ENCODE data around the gene KIAA0930. TPM values are rescaled to one million over a fixed set of nuclear protein-coding genes. Genes with fewer than 3 reads are reported as not detected.

Gene KIAA0930
- total RNA-seq, 1 experiment from 2014 or later: 87.7 TPM

DNA sequence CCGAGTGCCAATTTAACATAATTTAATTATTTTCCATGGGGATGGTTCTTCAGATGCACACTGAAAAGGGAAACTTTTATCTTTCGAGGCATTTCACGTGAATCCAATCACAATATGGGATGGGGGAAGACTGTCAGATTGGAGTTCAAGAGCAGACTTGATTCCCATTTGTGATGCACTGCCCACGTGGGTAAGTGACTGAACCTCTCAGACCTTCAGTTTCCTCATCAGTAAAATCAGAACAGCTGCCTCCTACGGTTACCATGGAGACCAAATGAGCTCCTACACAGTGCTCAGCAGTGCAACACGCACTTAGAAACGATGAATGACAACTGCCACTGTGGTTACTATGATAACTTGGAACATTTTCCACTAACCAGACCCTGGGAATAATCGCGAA lies 21.7 kb downstream of the KIAA0930 start:
- no peak for DNase-seq (ENCODE audit: low read depth)

DNA sequence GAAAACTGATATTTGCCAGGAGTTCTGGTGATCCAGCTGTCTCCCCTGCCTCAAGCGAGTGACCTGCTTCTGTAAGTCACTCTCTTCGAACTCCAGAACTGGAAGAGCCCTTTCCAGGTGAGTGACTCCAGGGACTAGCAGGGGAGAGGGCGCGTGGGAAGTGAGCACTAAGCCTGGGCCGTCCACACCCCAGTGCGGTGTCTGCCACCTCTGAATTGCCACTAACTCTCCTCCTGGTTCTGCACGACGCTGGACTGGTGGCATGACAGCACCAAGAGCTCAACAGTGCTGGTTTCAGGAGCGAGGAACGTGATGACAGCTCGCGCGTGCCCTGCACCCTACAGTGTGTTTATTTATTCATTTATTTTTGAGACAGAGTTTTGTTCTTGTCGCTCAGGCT lies 22.9 kb downstream of the KIAA0930 start:
- no peak for DNase-seq (ENCODE audit: low read depth)

DNA sequence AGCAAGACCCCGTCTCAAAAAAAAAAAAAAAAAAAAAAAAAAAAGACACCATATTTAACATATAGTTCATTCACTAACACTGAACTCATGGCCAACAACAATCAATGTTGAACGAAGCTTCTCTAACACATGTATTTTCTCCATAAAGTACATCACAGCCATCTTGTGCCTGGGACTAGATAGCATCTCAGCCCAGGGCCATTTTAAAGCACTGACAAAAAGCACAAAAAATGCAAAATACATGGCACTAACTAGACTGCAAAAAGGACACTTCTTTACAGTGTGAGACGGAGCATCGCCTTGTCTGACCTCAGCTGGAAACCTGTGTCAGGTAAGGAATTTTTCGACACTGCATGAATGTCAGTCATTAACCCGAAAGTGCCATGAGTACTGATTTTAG lies 23.3 kb downstream of the KIAA0930 start:
- DNase-seq (ENCODE audit: low read depth): no peak

DNA sequence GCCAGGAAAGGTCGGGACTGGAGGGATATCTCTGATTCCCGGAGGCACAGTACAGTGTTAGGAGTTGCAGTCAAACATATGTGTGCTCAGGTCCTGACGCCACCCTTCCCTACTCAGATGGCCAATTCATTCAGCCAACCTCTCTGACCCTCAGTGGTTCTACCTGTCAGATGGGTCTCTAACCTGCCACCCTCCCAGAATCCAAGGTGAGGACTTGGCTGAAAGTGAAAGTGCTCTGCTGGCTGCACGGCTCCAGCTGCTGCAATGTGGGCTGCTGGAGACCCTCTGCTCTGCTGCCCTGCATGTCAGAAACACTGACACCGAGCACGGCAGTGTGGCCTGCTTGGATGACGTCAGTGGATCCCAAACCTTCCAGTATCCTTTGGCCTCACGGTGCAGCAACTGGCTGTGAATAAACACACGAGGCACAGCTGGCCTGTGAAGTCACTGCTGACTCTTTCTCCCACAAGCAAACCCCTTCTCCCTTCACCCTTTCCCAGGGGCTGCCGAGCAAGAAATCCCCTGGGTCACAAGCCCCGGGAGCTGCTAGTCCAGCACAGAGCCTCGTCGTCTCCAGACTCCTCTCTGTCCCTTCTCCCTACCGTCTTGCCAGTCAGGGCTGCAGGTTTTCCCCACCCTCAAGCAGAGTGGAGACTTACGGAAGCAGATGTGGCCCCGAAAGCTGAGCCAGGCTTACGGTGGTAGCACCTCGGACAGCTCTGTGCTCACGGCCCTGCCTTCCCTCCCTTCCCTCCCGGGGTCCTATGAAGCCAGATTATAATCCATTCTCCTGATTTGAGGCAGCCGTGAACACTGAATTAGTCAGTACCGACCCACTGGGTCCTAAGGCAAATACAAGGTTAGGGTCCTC lies 24.3 kb downstream of the KIAA0930 start:
- DNase-seq (ENCODE audit: low read depth): no peak

DNA sequence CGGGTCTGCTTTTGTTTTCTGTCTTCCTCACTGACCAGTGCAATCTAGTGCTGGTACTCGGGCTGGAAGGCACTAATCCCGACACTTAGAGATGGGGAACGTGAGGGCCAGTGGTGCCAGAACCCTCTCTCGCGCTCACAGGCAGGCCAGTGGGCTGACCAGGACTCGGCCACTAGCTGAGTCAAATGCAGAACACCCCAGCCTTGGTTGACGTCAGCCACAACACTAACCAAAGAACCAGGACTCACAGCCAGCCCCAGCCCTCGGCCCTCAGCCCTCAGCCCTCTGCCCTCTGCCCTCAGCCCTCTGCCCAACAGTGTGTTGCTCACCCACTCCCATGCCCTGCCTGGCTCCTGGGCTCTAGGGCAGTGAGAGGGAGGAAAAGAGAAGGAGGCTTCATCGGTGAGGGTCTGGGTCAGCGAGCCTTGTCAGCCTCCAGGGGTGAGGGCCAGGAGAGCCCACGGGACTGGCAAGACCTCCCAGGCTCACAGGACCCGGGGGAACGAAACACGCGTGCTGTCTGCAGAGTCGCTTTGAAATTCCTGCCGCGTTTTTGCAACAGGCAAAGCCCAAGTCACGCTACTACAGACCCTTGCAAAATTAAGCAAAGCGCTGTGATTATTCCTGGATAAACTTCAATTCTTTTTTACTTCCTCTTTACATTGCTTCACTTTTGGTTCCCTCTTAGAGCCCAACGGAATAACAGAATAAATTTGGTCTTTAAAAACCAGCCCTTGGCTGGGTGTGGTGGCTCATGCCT lies 27.5 kb downstream of the KIAA0930 start:
- peak; percentile 54 for DNase-seq (ENCODE audit: low read depth)

DNA sequence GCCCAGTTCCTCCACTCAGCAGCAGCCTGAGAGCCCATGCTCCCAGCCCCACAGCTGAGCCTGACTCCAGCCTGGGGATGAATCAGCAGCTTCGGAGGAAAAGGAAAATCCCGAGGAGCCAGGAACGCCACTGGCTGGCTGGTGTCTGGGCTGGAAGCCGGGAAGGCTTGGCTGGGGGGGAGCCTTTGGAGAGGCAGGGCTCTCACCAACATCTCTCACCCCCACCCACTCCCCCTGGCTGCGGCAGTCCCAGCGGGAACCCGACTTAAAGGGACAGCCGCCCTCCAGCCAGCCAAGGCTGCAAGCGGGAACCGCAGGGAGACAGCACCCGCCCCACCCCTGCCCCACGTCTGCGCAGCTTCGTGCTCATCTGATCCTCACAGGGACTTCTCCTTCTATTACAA lies 28.4 kb downstream of the KIAA0930 start:
- DNase-seq (ENCODE audit: low read depth): peak; percentile 95

DNA sequence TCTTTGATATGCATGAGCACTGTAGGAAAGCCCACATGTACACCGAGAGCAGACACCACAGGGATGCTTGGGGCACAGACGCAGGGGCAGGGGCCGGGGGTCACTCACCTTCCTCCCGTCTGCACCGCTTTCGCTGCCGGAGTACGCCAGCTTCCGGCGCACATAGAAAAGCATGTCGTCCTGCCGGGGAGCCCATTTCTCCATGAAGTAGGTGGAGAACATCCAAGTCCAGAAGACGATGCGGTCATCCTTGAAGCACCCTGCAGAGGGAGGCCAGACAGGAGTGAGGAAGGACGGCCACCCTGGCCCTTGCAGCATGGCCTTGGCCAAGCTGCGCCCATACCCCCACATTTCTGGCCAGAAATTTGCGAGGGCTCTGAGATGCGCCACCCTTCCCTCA lies 28.8 kb downstream of the KIAA0930 start:
- no peak for DNase-seq (ENCODE audit: low read depth)

DNA sequence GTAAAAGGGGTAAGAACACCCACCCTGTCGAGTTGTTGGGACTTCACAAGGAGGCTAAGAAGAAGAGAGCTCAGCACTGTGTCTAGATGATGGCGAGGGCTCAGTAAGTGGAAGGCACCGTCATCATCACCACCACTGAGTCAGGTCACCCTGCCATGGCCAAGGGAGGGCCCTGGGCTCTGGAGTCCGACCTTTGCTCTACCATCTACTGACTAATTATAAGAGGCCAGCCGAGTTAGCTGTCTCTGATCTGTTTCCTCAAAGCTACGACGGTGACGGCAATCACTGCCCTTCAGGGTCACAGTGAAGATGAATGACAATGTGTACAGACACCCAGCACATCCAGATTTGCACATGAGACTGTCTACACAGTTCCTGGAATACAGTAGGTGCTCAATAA lies 29.3 kb downstream of the KIAA0930 start:
- no peak for DNase-seq (ENCODE audit: low read depth)

DNA sequence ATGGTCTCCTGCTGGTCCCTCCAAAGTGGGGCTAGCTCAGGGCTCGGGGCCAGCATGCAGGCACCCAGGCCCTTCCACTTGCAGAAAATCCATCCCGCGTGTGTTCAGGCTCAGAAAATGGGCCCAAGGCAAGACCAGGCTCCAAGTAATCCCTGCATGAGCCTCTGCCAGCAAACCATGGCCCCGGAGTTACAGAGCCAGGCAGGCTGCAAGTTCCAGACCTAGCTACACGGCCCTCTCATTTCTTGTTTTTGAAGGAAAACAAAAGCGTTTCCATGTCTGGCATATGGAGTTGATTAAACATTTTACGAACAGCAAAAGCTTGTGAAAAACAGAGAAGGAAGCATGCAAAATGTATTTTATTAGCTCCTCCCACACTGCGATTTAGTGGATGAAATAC lies 29.7 kb downstream of the KIAA0930 start:
- DNase-seq (ENCODE audit: low read depth): no peak

DNA sequence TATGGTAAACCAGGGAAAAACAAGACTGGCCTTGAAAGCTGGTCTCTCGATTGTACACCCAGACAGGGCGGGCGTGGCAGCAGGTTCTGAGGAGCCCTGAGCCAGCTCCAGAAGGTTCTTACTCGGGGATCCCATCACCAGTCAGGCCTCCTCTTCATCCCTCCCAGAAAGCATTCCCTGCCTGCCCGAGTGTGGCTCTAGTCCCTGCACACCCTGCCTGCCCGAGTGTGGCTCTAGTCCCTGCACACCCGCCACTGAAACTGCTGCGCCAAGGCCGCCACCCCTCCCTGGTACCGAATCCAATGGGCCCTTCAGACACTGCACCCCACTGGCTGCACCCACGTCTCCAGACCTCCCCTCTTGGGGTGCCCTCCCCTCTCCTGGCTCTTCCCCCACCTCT lies 30.1 kb downstream of the KIAA0930 start:
- no peak for DNase-seq (ENCODE audit: low read depth)

DNA sequence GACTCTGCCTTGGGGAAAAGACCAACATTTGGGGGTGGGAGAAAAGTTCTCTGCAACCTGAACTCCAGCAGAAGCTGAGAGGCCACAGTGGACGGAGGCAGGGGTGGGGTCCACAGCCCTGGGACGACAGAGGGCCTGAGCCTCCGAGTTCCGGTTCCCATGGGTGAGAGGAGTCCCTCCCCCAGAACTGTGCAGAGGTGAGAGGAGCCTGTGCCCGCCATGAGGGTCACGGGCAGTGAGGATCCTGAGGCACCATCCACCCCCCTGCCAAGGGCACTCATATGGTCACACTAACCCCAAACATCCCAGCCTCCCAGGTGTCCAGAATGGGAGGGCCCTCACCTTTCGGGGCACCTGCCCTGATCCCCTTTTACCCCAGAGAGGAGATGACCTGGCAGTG lies 30.5 kb downstream of the KIAA0930 start:
- no peak for DNase-seq (ENCODE audit: low read depth)

DNA sequence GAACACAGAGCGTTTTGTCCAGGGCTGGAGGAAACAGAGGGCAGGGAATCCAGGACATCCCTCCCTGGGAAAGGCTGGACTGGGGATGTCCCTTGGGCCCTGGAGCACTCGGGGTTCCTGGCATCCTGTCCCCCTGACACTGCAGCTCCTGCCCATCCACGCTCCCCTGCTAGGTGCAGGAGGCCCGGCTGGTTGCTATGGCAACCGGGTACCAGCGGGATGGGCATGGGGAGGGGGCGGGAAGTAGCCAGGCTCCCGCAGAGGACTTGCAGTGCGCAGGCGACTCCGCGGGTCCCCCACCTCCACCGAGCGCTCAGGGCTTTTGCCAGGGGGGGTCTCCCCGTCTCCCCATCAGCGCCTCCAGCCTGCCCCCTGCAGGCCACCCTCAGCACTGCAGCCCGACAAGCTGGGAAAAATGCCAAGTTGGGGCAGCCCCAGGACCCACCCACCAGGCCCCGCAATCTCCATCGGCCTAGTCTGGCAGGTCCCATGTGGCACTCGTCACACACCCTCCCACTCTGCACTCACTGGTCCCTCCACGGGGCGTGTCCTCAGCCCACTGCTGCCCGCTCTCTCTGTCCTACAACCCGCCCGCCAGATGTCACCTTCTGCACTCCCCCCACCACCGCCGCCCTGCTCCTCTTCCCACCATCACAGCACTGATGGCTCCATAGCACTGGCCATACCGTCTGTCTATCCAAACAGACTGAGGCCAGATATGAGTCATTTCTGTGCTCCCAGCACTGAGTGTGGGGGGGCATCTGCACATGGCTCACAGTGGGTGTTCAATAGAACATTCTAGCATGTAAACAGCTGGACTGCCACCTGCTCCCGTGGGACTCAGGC lies 31.5 kb downstream of the KIAA0930 start:
- DNase-seq (ENCODE audit: low read depth): peak; percentile 64

DNA sequence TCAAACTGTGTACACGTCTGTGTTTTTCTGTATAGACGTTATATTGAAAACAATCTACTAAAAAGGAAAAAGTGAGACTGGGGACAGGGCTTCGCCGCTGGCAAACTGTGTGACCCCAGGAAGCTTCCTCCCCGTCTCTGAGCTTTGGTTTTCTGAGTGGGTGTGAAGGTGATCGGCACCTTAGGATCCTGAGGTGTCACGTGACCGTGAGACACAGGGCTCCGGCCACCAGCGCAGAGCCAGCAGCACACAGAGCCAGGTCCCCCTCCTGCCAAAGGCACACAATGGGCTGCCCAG lies 32.0 kb downstream of the KIAA0930 start:
- no peak for DNase-seq (ENCODE audit: low read depth)

DNA sequence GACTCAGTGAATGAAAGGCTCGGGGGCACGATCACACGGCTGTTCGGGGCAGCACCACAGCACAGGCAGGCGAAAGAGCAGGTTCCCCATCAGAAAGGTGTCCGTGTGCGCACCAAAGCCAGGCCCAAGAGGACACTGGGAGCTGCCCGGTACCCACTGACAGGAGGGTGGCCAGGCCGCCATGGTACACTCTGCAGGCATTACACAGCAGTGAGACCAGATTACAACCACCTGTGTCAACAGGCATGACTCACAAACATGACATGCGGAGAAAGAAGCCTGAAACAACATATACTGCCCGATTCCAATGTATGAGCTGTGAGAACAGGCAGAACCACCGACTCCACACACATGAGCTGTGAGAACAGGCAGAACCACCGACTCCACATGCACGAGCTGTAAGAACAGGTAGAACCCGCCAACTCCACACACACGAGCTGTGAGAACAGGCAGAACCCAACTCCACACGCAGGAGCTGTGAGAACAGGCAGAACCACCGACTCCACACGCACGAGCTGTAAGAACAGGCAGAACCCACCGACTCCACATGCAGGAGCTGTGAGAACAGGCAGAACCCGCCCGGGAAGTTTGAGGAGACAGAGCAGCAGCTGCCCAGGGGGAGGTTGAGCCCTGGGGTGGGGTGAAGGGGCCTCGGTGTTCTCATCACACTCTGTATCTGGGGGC lies 32.6 kb downstream of the KIAA0930 start:
- DNase-seq (ENCODE audit: low read depth): peak; percentile 36

DNA sequence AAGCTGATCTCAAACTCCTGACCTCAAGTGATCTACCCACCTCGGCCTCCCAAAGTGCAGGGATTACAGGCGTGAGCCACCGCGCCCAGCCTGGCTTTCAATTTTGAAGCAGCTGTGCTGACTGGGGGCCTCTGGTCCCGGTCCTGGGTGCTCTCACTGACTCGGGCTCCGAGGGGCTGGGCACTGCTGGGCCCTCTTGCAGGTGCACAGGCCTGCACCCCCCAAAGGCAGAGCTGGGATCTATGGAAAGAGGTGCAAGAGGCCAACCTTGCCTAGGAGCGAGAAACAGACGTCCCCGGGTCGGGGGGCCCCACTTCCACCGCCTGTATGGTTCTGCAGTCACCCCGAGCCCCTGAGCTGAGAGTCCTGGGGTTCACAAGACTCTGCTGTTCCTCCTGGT lies 33.2 kb downstream of the KIAA0930 start:
- DNase-seq (ENCODE audit: low read depth): no peak

DNA sequence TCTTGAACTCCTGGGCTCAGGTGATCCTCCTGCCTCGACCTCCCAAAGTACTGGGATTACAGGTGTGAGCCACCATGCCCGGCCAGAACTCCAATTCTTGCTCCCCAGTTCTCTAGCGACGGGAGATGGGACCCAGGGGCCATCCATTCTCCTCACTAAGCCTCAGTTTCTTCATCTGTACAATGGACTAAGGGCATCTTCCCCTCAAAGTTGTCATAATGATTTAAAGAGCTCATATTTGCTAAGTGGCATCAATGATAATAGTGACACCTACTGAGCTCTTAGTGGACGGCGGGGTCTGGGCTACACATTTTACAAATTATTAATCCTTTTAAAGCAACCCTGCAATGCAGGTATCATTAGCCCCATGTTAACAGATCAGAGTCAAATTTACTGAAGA lies 34.5 kb downstream of the KIAA0930 start:
- no peak for DNase-seq (ENCODE audit: low read depth)

DNA sequence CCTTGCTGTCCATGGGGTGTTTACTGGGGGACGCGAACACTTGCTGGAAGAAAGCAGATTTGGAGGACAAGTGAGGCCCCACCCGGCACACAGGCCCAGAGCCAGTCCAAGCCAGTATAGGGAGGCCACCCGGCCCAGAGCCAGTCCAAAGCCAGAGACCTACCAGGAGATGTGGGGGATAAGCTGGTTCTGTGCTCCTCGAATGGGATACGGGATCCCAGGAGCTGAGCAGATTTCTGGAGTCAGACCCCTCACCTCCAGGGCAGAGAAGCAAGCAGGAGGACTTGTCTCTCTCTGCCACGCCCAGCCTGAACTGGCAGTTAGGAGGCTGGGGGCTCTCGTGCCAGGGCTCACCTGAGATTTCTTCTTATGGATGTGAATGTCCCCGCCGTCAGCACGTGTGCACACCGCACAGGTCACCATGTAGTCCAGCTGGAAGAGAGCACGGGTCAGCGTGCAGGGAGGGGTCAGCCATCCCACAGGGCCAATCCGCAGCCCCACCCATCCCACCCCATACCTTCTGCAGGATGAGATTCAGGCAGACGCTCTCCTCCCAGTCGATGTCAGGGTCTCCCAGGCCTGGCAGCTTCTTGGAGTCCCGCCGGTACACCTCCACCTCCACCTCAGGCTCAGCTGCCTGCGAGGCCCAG lies 35.3 kb downstream of the KIAA0930 start:
- no peak for DNase-seq (ENCODE audit: low read depth)

DNA sequence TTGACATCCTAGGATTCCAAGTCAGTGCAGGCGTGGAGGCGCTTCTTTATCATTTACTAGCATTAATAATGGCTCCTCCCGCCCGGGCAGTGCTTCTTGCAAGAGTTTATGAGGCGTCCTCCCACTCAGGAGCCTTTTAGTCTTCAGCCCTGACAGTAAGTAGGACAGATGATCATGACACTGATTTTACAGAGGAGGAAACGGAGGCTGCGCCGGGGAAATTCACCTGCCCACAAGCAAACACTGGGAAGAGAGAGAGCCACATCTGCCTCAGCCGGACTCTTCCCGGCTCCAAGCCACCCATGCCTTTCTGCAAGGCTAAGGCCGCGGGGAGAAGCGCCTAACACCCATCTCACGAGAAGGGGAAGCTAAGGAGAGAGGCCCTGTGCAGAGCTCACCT lies 35.9 kb downstream of the KIAA0930 start:
- DNase-seq (ENCODE audit: low read depth): no peak

DNA sequence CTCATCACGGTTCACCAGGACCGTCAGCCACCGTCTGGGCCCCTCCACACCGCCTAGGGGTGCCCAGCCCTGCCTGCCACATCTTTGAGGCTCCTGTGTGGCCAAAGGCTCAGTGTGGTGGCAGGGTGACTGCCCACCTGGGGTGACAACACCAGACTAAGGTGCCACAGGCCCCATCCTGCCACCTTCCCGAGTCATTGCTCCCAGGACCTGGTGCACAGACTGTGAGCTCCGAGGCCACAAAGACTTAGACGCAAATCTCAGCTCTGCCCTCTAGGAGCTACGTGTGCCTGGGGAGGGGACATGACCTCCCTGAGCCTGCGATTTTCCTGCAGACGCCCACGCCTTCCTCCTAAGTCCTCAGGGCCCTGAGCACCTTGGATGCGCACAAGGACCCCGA lies 36.5 kb downstream of the KIAA0930 start:
- DNase-seq (ENCODE audit: low read depth): no peak

DNA sequence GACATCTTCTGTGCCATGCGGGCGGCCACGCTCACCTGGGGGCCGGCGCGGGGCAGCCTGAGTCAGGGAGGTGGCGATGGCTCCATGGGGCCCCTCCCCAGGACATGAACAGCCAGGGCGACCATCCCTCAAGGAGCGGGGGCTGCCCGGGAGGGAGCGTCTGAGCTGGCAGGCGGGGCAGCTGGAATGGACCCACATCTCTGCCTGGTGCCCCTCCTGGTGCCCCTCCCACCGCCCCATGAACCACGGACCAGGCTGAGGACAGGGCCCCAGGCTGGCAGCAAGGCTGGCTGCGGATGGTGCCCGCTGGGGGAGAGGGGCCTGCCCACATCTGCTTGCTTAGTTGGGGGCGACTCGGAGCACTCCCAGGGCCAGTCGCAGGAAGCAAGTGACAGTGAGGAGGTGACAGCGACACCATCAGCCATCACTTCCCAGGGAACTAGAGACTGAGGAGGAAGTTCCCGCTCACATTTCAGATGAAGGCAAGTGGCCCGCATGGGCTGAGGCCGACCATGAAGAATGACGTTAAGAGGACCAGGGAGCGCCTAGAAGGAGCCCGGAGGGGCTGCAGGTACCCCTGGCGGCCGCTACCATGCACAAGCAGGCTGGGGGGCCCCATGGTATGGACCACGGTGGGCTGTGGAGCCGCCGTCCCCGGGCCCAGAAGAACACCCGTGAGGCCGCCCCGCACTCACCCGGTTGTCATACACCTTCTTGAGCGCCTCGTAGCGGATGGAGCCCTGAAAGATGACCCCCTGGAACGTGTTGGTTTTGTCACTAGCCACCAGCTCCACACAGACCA lies 37.3 kb downstream of the KIAA0930 start:
- no peak for DNase-seq (ENCODE audit: low read depth)

All from HT1080 (cell line).